SKM-1 (cell line): Measurements from ENCODE around the gene TESK2.

ENCODE experiments used
- DNase-seq: peaks from one replicate; lab custom pipeline; 2025; ENCODE audit not compliant: unreplicated experiment; lab: John Stamatoyannopoulos, UW

Gene TESK2

GRCh38 chr1:45306905-45307304, 184.1 kb downstream of the TESK2 start:
- DNase-seq: no peak

DNA sequence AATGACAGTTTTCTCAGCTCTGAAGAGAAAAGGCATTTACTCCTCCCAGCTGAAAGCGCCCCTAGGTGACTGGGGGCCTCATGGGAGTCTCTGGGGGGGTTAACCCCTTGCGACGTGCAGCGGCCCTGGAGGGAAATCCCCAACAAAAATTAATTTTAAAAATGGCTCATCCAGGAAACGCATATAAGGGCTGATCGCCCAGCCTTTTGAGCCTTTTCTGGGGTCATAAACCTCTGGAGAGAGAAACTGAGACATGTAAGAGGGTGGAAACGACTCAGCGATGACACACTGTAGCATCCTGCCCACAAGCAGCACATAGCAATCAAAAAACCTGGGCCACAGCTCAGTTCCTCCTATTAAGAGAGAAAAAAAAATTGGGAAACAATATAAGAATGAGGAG, 184.6 kb downstream of the TESK2 start:
- no peak for DNase-seq

DNA sequence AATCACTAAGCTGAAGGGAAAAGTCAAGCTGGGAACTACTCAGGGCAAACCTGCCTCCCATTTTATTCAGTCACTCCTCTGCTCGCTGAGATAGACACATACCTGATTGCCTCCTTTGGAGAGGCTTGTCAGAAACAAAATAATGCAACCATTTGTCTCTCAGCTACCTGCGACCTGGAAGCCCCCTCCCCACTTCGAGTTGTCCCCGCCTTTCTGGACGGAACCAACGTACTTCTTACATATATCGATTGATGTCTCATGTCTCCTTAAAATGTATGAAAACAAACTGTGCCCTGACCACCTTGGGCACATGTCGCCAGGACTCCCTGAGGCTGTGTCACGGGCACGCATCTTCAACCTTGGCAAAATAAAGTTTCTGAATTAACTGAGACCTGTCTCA, 185.7 kb downstream of the TESK2 start:
- no peak for DNase-seq

DNA sequence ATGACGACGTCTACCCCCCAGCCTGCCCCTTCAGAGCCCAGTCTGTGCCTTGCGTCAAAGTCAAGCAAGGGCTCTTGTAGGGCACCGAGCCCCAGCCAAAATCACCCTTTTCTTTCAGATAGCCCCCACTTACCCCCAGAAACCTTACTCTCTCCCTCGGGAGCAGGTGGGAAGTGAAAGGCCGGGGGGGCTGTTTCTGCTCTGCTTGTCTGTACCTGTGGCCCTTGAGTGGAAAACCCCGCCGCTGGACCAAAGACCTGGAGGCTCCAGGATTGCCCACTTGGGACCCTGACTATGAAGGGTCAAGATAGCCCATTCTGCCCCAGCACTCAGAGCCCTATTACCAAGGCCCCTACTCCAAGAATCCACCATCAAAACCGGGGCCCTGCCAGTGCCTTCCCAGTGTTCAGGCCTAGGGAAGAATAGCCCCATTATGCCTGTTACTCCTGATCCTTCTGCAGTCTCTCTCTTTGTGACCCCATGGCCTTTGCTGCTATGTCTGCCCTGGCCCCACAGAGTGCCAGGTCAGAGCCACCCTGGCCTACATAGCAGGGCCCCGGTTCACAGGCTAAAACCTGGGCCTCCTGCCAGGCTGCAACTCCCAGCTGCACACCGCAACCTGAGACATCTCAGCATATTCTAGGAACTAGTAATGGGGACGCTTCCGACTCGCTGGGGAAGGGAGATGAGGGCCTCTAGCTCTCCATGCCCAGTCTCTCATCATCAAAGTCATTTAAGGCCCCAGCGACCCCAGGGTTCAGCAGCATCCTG, 186.5 kb downstream of the TESK2 start:
- DNase-seq: no peak

- peak; percentile 97 for DNase-seq
These were observed 187.2 kb downstream of the TESK2 start for GRCh38 chr1:45303520-45304310.

DNA sequence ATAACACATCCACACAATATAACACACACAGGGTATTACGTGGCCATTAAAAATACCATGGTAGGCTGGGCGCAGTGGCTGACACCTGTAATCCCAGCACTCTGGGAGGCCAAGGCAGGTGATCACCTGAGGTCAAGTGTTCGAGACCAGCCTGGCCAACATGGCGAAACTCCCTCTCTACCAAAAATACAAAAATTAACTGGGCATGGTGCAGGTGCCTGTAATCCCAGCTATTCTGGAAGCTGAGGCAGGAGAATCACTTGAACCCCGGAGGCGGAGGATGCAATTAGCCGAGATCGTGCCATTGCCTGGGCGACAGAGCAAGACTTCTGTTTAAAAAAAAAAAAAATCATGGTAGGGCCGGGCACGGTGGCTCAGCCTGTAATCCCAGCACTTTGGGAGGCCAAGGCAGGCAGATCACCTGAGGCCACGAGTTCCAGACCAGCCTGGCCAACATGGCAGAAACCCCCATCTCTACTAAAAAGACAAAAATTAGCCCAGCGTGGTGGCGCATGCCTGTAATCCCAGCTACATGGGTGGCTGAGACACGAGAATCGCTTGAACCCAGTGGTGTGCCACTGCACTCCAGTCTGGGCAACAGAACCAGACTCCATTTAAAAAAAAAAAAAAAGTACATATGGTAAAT, 188.3 kb downstream of the TESK2 start:
- DNase-seq: no peak

- DNase-seq: no peak
These were observed 190.3 kb downstream of the TESK2 start for GRCh38 chr1:45300669-45300997.

DNA sequence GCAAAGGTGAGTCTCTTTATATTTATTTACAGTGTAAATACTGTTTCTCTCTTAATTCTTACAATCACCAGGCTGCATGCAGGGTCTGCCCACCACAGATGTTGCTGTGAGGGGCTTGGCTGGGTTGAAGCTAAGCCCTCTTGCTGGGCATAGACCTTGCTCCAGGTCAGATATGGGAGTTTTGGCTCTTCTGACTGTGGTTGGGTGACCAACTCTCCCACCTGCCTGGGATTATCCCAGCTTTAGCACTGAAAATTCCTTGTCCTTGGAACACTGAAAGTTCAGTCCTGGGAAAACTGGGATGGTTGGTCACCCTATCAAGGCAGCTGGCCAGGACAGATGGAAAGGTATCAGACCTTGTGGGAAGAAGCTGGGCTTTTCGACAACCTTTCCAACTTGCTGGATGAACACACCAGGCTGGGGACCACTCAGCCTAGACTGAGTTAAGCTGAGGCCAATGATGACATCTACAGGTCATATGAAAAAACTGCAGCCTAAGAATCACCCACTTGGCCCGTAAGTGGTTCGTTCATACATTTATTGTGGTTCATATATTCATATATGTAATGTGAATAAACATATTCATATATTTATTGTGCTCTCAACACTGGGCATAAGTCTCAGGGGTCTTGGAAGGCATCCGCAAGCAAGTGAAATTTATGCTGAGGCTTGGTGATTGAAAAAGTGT, 190.8 kb downstream of the TESK2 start:
- peak; percentile 15 for DNase-seq

DNA sequence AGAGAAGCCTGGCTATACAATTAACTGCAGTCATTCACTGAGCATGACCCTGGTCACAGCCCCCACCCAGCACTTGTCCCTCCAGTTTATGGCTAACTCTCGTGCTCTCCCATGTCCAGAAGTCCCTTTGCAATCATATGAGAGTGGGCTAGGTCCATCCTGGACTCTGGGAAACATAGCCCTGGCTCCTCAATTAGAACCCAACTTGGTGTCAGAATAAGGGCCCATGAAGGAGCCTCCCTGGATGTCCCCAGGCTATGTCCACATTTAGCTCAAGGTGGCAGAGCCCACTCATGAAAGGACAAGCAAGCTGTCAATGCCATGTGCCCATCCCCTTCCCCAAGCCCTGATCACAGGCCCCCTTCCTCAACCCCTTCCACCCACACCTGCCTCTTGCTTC, 191.7 kb downstream of the TESK2 start:
- no peak for DNase-seq

GRCh38 chr1:45297666-45298356, 193.2 kb downstream of the TESK2 start:
- DNase-seq: no peak
